Stimulated activated naive B cell treated with anti-CD40 and anti-IgM and Interleukin-4, amounts not matched to agents 10 μg/mL and 1 μg/mL and 100 μg/mL, for 72 hours (primary cell): ENCODE results near the gene BCAM.

ENCODE experiments used
- ATAC-seq, 2 donors: fragments of 150-1000 bp; cut with Tn5 transposase; replicated peaks; 2 replicates each; pipeline ENCODE4 v1.10.0; 2021; ENCODE audit warnings: moderate library complexity in 1 of 2
- DNase-seq: peaks from one replicate; pipeline ENCODE4 v3.0.0; 2021
- H3K27ac Mint-ChIP-seq: one replicate; pipeline ENCODE4 v1.8.0; 2022; ENCODE audit warnings: mild to moderate bottlenecking, mixed read lengths
- H3K27me3 Mint-ChIP-seq, 2 donors: one replicate each; pipeline ENCODE4 v1.8.0; 2022; ENCODE audit warnings: mixed read lengths in 2 of 2
- H3K36me3 Mint-ChIP-seq, 2 donors: one replicate each; pipeline ENCODE4 v1.8.0; 2022; ENCODE audit warnings: mixed read lengths in 2 of 2, mild to moderate bottlenecking in 1 of 2
- H3K4me1 Mint-ChIP-seq, 2 donors: one replicate each; pipeline ENCODE4 v1.8.0; 2022; ENCODE audit warnings: mixed read lengths in 2 of 2, mild to moderate bottlenecking in 1 of 2
- H3K4me3 Mint-ChIP-seq, 2 donors: one replicate each; pipeline ENCODE4 v1.8.0; 2022; ENCODE audit warnings: mild to moderate bottlenecking in 2 of 2, mixed read lengths in 2 of 2, moderate library complexity in 1 of 2
- H3K9me3 Mint-ChIP-seq, 2 donors: one replicate each; pipeline ENCODE4 v1.8.0; 2022; ENCODE audit warnings: mixed read lengths in 2 of 2, mild to moderate bottlenecking in 1 of 2

The BCAM gene

DNA sequence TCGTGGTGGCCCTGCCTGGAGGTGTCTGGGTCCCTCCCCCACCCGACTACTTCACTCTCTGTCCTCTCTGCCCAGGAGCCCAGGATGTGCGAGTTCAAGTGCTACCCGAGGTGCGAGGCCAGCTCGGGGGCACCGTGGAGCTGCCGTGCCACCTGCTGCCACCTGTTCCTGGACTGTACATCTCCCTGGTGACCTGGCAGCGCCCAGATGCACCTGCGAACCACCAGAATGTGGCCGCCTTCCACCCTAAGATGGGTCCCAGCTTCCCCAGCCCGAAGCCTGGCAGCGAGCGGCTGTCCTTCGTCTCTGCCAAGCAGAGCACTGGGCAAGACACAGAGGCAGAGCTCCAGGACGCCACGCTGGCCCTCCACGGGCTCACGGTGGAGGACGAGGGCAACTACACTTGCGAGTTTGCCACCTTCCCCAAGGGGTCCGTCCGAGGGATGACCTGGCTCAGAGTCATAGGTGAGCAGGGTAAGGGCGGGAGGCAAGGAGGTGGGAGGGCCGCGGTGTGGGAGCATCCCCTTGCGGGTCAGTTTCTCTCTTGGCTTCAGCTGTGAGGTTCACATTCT, 56.4 kb downstream of the BCAM start:
- H3K9me3 Mint-ChIP-seq = no peaks in the 10 kb centered on the region
- ATAC-seq (no peak), DNase-seq (no peak)
- no peaks in the 10 kb centered on the region for H3K4me1 Mint-ChIP-seq
- no peak overlapping the region for H3K4me3 Mint-ChIP-seq
- no peak overlapping the region for H3K27ac Mint-ChIP-seq
- H3K27me3 Mint-ChIP-seq = peaks cover 5 to 12% of the 10 kb centered on the region in 2 donors
- no peaks in the 10 kb centered on the region for H3K36me3 Mint-ChIP-seq

DNA sequence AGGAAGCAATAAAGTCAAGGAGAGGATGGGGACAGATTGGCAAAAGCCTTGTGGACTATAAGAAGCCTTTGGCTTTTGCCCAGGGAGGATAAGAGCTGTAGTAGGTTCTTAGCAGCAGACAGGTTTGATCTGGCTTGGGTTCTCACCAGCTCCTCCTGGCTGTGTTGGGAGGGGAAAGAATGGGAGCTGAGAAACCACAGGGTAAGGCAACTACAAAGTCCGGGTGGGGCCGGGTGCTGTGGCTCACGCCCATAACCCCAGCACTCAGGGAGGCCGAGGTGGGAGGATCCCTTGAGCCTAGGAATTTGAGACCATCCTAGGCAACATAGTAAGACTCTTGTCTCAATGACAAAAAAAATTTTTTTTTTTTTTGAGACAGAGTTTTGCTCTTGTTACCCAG, 57.8 kb downstream of the BCAM start:
- H3K9me3 Mint-ChIP-seq = no peaks in the 10 kb centered on the region
- H3K4me1 Mint-ChIP-seq = no peaks in the 10 kb centered on the region
- H3K27ac Mint-ChIP-seq = no peak overlapping the region
- no peak overlapping the region for H3K4me3 Mint-ChIP-seq
- DNase-seq (no peak), ATAC-seq (no peak)
- H3K36me3 Mint-ChIP-seq = no peaks in the 10 kb centered on the region
- H3K27me3 Mint-ChIP-seq = peaks cover 5 to 12% of the 10 kb centered on the region in 2 donors

DNA sequence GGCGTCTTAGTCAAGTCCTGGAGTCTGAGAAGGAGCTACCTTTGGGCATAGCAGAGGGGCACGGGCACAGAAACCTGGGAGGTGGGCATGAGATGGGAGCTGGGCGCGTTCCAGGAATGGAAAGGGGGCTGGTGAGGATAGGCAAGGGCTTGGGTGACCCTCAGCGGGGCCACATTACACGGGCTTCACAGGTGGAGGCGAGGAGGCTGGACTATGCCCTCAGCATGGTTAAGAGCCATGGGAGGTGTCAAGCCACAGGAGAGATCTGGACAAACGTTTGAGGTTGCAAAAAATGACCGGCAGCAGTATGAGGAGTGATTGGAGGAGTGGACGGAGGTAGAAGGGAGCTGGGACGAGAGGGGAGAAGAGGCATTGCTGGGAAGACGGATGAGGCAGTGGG, 58.7 kb downstream of the BCAM start:
- H3K27me3 Mint-ChIP-seq = peaks cover 5 to 9% of the 10 kb centered on the region in 2 donors
- no peaks in the 10 kb centered on the region for H3K36me3 Mint-ChIP-seq
- ATAC-seq (no peak), DNase-seq (no peak)
- no peak overlapping the region for H3K27ac Mint-ChIP-seq
- H3K4me3 Mint-ChIP-seq = no peak overlapping the region
- H3K9me3 Mint-ChIP-seq = no peaks in the 10 kb centered on the region
- no peaks in the 10 kb centered on the region for H3K4me1 Mint-ChIP-seq

DNA sequence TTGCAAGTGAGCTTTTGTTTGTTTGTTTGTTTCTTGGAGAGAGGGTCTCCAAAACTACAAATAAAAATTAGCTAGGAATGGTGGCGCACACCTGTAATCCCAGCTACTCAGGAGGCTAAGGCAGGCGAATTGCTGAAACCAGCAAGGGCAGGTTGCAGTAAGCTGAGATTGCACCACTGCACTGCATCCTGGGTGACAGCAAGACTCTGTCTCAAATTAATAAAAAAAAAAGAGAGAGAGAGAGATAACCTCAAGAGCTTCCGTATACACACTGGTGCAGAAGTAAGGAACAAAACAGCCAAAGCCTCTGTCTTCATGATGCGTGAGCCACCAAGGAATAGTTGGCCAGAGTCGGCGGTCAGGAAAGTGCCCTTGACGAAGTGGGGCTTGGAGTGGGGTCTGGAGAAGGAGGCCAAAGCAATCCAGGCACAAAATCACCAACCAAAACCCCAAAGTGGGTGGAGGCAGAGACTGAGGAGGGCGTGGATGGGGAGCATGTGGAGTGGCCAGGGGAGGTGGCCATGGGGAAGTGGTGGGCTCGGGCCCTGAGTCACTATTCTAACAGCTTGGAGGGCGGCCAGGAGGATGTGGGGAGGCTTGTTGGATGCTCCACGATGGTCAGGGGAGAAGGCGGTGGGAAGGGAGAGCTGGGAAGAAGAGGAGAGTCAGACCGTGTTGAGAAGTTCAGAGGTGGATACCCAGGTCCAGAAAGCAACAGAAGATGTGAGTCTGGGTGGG, 61.0 kb downstream of the BCAM start:
- Mint-ChIP-seq H3K36me3 (no peaks in the 10 kb centered on the region), H3K4me3 (no peak overlapping the region), H3K9me3 (no peaks in the 10 kb centered on the region), H3K27me3 (peaks cover 5 to 13% of the 10 kb centered on the region in 2 donors), H3K27ac (no peak overlapping the region), H3K4me1 (no peaks in the 10 kb centered on the region)
- no peak for DNase-seq
- ATAC-seq = no peak
